Activated T-cell treated with anti-CD3 and anti-CD28 coated beads, Interleukin-2, amount 50 U/mL, for 4 hours (primary cell): Measurements from ENCODE around the gene OTUD3. TPM values are rescaled to one million over a fixed set of nuclear protein-coding genes. Genes with fewer than 3 reads are reported as not detected.
A peak's percentile ranks its signal among the peaks of the same experiment; 100 is the strongest.
"Not testable (repeated sequence)": the region's sequence is repeated elsewhere in the genome, so short reads cannot be mapped to it uniquely, and the experiment has no call there.

ENCODE experiments used
- ATAC-seq, 2 donors: fragments of 200-7000 bp; cut with Tn5 transposase; one replicate each; pipeline ENCODE4 v1.10.0; 2021
- DNase-seq: peaks from one replicate; pipeline ENCODE4 v3.0.0-alpha.2; 2020
- H3K27me3 Mint-ChIP-seq: one replicate; pipeline ENCODE4 v1.8.0; 2021; ENCODE audit warnings: low read depth, mixed read lengths
- H3K36me3 Mint-ChIP-seq: one replicate; pipeline ENCODE4 v1.8.0; 2022; ENCODE audit warnings: mixed read lengths; ENCODE audit not compliant: insufficient read depth
- H3K4me1 Mint-ChIP-seq: one replicate; pipeline ENCODE4 v1.8.0; 2021; ENCODE audit warnings: low read depth, mixed read lengths
- H3K4me3 Mint-ChIP-seq: one replicate; pipeline ENCODE4 v1.8.0; 2021; ENCODE audit warnings: mild to moderate bottlenecking, moderate library complexity, mixed read lengths
- H3K9me3 Mint-ChIP-seq: one replicate; pipeline ENCODE4 v1.8.0; 2021; ENCODE audit warnings: mixed read lengths
- total RNA-seq, 3 donors: library from RNA; stranded (reverse); gene quantifications; one replicate each; pipeline ENCODE4 v1.2.1, GENCODE V29; 2021

OTUD3 gene
- total RNA-seq, 3 donors from 2014 or later = 6.1 to 8.2 (median 7.2) TPM

GRCh38 chr1:19879227-19879626 lies 3.0 kb upstream of the OTUD3 start:
- Mint-ChIP-seq H3K9me3 (peaks cover 4% of the 10 kb centered on the region), H3K4me3 (no peak overlapping the region), H3K4me1 (peaks cover 17% of the 10 kb centered on the region), H3K36me3 (no peaks in the 10 kb centered on the region), H3K27me3 (peaks cover 24% of the 10 kb centered on the region)
- no peak for DNase-seq
- ATAC-seq = no peak

GRCh38 chr1:19879661-19880060 lies 2.5 kb upstream of the OTUD3 start:
- DNase-seq (no peak), ATAC-seq (no peak)
- peaks cover 24% of the 10 kb centered on the region for H3K27me3 Mint-ChIP-seq
- peaks cover 4% of the 10 kb centered on the region for H3K9me3 Mint-ChIP-seq
- no peaks in the 10 kb centered on the region for H3K36me3 Mint-ChIP-seq
- peaks cover 21% of the 10 kb centered on the region for H3K4me1 Mint-ChIP-seq
- H3K4me3 Mint-ChIP-seq = no peak overlapping the region

GRCh38 chr1:19880841-19881240 lies 1.4 kb upstream of the OTUD3 start:
- H3K4me3 Mint-ChIP-seq, ATAC-seq: not testable (repeated sequence)
- H3K27me3 Mint-ChIP-seq = peaks cover 20% of the 10 kb centered on the region

DNA sequence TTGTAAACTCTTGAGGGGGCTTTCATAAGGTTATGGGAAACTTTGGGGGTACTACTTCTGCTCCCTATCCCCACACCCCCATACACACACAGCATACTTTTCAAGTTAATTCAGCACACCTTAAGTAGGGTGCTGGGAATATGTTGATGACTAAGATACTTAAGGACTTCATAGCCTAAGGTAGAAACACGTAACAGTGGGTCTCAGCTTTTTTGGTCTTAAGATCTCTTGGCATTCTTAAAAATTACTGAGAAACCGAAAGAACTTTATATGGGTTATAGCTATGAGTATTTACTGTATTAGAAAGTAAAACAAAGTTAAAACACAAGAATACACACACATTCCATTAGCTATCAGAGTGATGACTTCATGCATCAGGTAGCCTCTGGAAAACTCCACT lies 2.1 kb downstream of the OTUD3 start:
- DNase-seq = no peak
- peaks cover 4% of the 10 kb centered on the region for H3K36me3 Mint-ChIP-seq
- H3K4me1 Mint-ChIP-seq = peaks cover 41% of the 10 kb centered on the region
- no peak for ATAC-seq
- H3K9me3 Mint-ChIP-seq = peaks cover 4% of the 10 kb centered on the region
- H3K27me3 Mint-ChIP-seq = peaks cover 2% of the 10 kb centered on the region
- H3K4me3 Mint-ChIP-seq = peak overlapping the region; percentile 86

More at GRCh38 chr1:19880841-19881240, 1.4 kb upstream of the OTUD3 start:
- H3K36me3 Mint-ChIP-seq, H3K9me3 Mint-ChIP-seq, DNase-seq: not testable (repeated sequence)
- peaks cover 29% of the 10 kb centered on the region for H3K4me1 Mint-ChIP-seq

DNA sequence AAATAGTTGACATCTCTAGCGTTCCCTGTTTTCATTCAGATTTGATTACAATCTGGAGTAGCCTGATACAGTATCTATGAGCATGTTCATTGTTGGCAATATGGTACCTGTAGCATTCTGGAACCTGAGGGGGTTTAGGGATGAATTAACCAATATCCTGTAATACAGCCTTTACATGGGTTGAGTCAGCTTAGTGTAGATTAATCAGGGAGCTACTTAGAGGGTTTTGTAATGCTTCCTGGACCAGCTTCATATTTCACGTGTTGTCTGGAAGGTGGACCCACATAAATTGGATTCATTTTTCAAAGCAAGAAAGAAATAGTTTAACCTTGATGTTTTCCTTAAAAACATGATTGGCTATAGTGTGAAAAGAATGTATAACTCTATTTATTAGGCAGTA lies 3.6 kb downstream of the OTUD3 start:
- Mint-ChIP-seq H3K9me3 (peaks cover 2% of the 10 kb centered on the region), H3K4me3 (no peak overlapping the region), H3K4me1 (peaks cover 44% of the 10 kb centered on the region), H3K27me3 (no peaks in the 10 kb centered on the region), H3K36me3 (peaks cover 8% of the 10 kb centered on the region)
- no peak for ATAC-seq
- no peak for DNase-seq

GRCh38 chr1:19888112-19888511 lies 5.9 kb downstream of the OTUD3 start:
- H3K36me3 Mint-ChIP-seq = peaks cover 25% of the 10 kb centered on the region
- no peaks in the 10 kb centered on the region for H3K27me3 Mint-ChIP-seq
- peaks cover 41% of the 10 kb centered on the region for H3K4me1 Mint-ChIP-seq
- no peak overlapping the region for H3K4me3 Mint-ChIP-seq
- ATAC-seq (no peak), DNase-seq (no peak)
- H3K9me3 Mint-ChIP-seq = no peaks in the 10 kb centered on the region

DNA sequence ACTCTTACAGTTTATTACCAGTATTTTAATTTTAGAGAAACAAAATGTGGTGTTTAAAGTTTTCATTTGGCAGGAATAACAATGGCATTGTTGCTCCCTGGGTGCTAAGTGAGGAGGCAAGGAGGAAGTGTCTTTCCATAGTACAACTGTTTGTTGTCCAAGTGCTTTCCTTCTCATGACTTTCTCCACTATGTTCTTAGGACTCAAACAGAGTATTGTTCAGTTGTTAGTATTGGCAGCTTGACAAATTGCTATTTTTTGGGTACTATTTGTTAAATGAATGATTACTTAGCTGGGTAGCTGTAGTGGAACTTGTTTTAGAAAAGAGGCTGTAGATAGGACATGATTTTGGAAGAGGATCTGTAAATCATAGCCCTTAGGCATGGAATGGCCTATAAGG lies 7.5 kb downstream of the OTUD3 start:
- Mint-ChIP-seq H3K4me3 (no peak overlapping the region), H3K4me1 (peaks cover 26% of the 10 kb centered on the region), H3K9me3 (no peaks in the 10 kb centered on the region), H3K36me3 (peaks cover 35% of the 10 kb centered on the region), H3K27me3 (no peaks in the 10 kb centered on the region)
- ATAC-seq (no peak), DNase-seq (no peak)

GRCh38 chr1:19892129-19892528 lies 9.9 kb downstream of the OTUD3 start:
- Mint-ChIP-seq H3K4me1 (peaks cover 14% of the 10 kb centered on the region), H3K9me3 (no peaks in the 10 kb centered on the region), H3K4me3 (no peak overlapping the region), H3K27me3 (no peaks in the 10 kb centered on the region), H3K36me3 (peaks cover 44% of the 10 kb centered on the region)
- no peak for DNase-seq
- ATAC-seq = no peak

DNA sequence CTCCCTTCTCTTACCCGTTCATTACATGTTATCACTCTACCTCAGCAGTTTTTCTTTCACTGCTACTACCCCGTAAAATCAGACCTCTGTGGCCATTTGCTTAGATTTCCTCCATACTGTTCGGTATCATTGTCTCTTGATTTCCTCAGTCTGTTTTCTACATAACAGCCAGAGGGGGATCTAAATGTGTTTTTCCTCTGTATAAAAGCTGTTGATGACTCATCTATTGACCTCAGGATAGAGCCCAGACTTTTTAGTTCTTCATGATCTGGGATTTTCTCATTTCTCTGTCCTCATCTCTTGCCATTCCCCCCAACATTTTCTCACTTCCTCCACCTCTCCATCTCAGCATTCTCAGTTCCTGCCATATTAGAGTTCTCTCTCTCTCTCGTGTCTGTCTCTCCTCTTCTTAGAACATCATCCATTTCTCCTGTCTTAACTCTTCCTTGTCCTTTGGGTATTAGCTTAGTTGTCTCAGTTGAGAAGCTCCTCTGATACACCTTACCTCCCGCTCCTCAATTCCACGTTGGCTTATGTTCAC lies 10.5 kb downstream of the OTUD3 start:
- H3K27me3 Mint-ChIP-seq = no peaks in the 10 kb centered on the region
- ATAC-seq (no peak), DNase-seq (no peak)
- no peaks in the 10 kb centered on the region for H3K9me3 Mint-ChIP-seq
- H3K36me3 Mint-ChIP-seq = peaks cover 47% of the 10 kb centered on the region
- H3K4me1 Mint-ChIP-seq = peaks cover 12% of the 10 kb centered on the region
- H3K4me3 Mint-ChIP-seq = no peak overlapping the region

DNA sequence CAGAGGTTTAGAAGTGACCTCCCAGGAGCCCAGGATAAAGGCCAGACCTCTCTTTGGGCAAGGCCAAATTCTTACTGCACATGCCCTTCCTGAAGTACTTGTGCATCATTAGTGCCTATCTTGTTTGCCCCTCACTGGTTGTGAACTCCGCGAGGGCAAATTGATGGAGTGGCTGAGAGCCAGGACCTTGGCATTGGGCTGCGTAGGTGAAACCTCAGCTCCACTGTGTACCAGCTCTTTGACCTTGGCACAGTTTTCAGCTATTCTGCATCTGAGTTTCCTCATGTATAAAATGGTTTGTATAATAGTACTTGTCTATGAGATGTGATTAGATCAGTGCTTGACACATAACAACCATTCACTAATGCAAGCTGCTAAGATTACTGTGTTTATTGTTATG lies 11.5 kb downstream of the OTUD3 start:
- Mint-ChIP-seq H3K4me1 (peaks cover 7% of the 10 kb centered on the region), H3K27me3 (no peaks in the 10 kb centered on the region), H3K4me3 (no peak overlapping the region), H3K36me3 (peaks cover 44% of the 10 kb centered on the region), H3K9me3 (no peaks in the 10 kb centered on the region)
- ATAC-seq = no peak
- no peak for DNase-seq

- H3K4me3 Mint-ChIP-seq = no peak overlapping the region
- no peak for DNase-seq
- H3K36me3 Mint-ChIP-seq = peaks cover 49% of the 10 kb centered on the region
- H3K9me3 Mint-ChIP-seq = no peaks in the 10 kb centered on the region
- no peaks in the 10 kb centered on the region for H3K27me3 Mint-ChIP-seq
- peaks cover 7% of the 10 kb centered on the region for H3K4me1 Mint-ChIP-seq
- no peak for ATAC-seq
Measured at GRCh38 chr1:19894218-19894617, 12.0 kb downstream of the OTUD3 start.

- Mint-ChIP-seq H3K27me3 (no peaks in the 10 kb centered on the region), H3K4me3 (no peak overlapping the region), H3K4me1 (no peaks in the 10 kb centered on the region), H3K9me3 (no peaks in the 10 kb centered on the region), H3K36me3 (peaks cover 46% of the 10 kb centered on the region)
- DNase-seq (no peak), ATAC-seq (no peak)
Measured at GRCh38 chr1:19901653-19902052, 19.5 kb downstream of the OTUD3 start.

GRCh38 chr1:19903621-19904020 lies 21.4 kb downstream of the OTUD3 start:
- peaks cover 45% of the 10 kb centered on the region for H3K36me3 Mint-ChIP-seq
- no peak for DNase-seq
- ATAC-seq = no peak
- H3K4me1 Mint-ChIP-seq = no peaks in the 10 kb centered on the region
- H3K4me3 Mint-ChIP-seq = no peak overlapping the region
- H3K9me3 Mint-ChIP-seq = no peaks in the 10 kb centered on the region
- no peaks in the 10 kb centered on the region for H3K27me3 Mint-ChIP-seq

DNA sequence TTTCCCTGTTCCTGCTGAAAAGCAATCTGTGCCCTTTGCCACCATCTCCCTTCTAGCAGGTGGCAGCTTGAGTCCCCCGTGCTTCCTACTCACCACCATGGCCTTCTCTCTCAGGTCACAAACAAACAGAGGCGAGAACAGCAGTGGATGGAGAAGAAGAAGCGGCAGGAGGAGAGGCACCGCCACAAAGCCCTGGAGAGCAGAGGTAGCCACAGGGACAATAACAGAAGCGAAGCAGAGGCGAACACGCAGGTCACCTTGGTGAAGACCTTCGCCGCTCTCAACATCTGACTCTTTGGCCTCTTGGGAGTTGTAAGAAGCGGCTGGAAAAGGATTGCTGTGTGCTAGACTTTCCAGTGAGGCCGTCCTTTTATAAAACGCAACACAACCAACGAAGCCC lies 25.3 kb downstream of the OTUD3 start:
- Mint-ChIP-seq H3K27me3 (no peaks in the 10 kb centered on the region), H3K4me3 (no peak overlapping the region), H3K9me3 (no peaks in the 10 kb centered on the region), H3K4me1 (no peaks in the 10 kb centered on the region), H3K36me3 (peaks cover 42% of the 10 kb centered on the region)
- DNase-seq = no peak
- ATAC-seq = no peak

GRCh38 chr1:19909392-19909791 lies 27.2 kb downstream of the OTUD3 start:
- ATAC-seq = no peak
- Mint-ChIP-seq H3K27me3 (no peaks in the 10 kb centered on the region), H3K9me3 (no peaks in the 10 kb centered on the region), H3K4me3 (no peak overlapping the region), H3K4me1 (no peaks in the 10 kb centered on the region), H3K36me3 (peaks cover 44% of the 10 kb centered on the region)
- DNase-seq = no peak

DNA sequence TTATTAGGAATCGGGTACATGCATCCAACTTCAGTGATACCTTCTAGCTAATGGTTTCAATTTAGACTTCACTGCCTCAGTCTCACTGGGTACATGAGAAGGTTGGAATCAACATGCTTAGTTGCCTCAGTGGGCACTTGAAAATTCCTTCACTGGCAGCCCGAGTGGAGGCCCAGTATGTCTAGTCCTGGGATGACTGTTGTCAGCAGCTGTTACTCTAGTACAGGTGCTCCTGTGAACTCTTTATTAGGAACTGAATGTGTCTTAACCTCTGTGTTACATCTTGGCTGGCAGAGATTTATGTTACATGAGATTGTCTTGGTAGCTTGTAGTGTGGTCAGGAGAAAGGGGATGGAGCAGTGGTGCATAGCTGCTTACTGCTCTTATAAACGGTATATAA lies 27.8 kb downstream of the OTUD3 start:
- H3K4me3 Mint-ChIP-seq = no peak overlapping the region
- H3K36me3 Mint-ChIP-seq = peaks cover 40% of the 10 kb centered on the region

More for the DNA sequence above, 27.8 kb downstream of the OTUD3 start:
- no peak for DNase-seq
- Mint-ChIP-seq H3K27me3 (no peaks in the 10 kb centered on the region), H3K4me1 (no peaks in the 10 kb centered on the region), H3K9me3 (no peaks in the 10 kb centered on the region)
- no peak for ATAC-seq
